Activated naive CD8-positive, alpha-beta T cell treated with anti-CD3 and anti-CD28 coated beads, Interleukin-2, amount 10 ng/mL, durations not matched to agents 7 days and 5 days (primary cell): ENCODE results near the gene TMEM273. TPM values are rescaled to one million over a fixed set of nuclear protein-coding genes. Genes with fewer than 3 reads are reported as not detected.

Experiments used
- ATAC-seq: fragments of 150-1000 bp; cut with Tn5 transposase; one replicate; pipeline ENCODE4 v1.10.0; 2021; ENCODE audit warnings: low read depth, moderate library complexity
- POLR2A ChIA-PET: fragments of 350-600 bp; sonication (Branson Sonifier 250); formaldehyde crosslinking; loops from one replicate; lab custom pipeline; 2021; ENCODE audit warnings: antibody characterized with exemption; lab: Charles Lee
- DNase-seq: peaks from one replicate; pipeline ENCODE4 v3.0.0; 2021
- H3K27ac Mint-ChIP-seq: one replicate; pipeline ENCODE4 v1.8.0; 2022; ENCODE audit warnings: mild to moderate bottlenecking, mixed read lengths
- H3K27me3 Mint-ChIP-seq: one replicate; pipeline ENCODE4 v1.8.0; 2022; ENCODE audit warnings: mild to moderate bottlenecking, moderate library complexity, mixed read lengths
- H3K36me3 Mint-ChIP-seq: one replicate; pipeline ENCODE4 v1.8.0; 2021; ENCODE audit warnings: mild to moderate bottlenecking, mixed read lengths
- H3K4me1 Mint-ChIP-seq: one replicate; pipeline ENCODE4 v1.8.0; 2021; ENCODE audit warnings: mixed read lengths
- H3K4me3 Mint-ChIP-seq: one replicate; pipeline ENCODE4 v1.8.0; 2022; ENCODE audit warnings: mild to moderate bottlenecking, moderate library complexity, mixed read lengths
- H3K9me3 Mint-ChIP-seq: one replicate; pipeline ENCODE4 v1.8.0; 2021; ENCODE audit warnings: mixed read lengths
- total RNA-seq, 2 experiments: library from RNA; stranded (reverse); gene quantifications; one replicate each; pipeline ENCODE4 v1.2.3, GENCODE V29; 2021

Gene TMEM273
- total RNA-seq, 2 experiments from 2014 or later = 11.2 to 12.3 TPM

- H3K4me1 Mint-ChIP-seq = no peaks in the 10 kb centered on the region
- no peak overlapping the region for H3K4me3 Mint-ChIP-seq
- H3K27me3 Mint-ChIP-seq = peaks cover 17% of the 10 kb centered on the region
- peaks cover 9% of the 10 kb centered on the region for H3K9me3 Mint-ChIP-seq
- POLR2A ChIA-PET = no interaction called here
- H3K27ac Mint-ChIP-seq = no peak overlapping the region
- ATAC-seq (no peak), DNase-seq (no peak)
- no peaks in the 10 kb centered on the region for H3K36me3 Mint-ChIP-seq
Observed at GRCh38 chr10:49144058-49144720, 44.0 kb downstream of the TMEM273 start.

GRCh38 chr10:49143249-49143648 lies 44.9 kb downstream of the TMEM273 start:
- H3K4me1 Mint-ChIP-seq = no peaks in the 10 kb centered on the region
- ATAC-seq (no peak), DNase-seq (no peak)
- no peaks in the 10 kb centered on the region for H3K36me3 Mint-ChIP-seq
- peaks cover 14% of the 10 kb centered on the region for H3K27me3 Mint-ChIP-seq
- POLR2A ChIA-PET = no interaction called here
- no peak overlapping the region for H3K27ac Mint-ChIP-seq
- H3K9me3 Mint-ChIP-seq = peaks cover 6% of the 10 kb centered on the region
- no peak overlapping the region for H3K4me3 Mint-ChIP-seq

GRCh38 chr10:49141541-49142332 lies 46.5 kb downstream of the TMEM273 start:
- POLR2A ChIA-PET = no interaction called here
- Mint-ChIP-seq H3K27me3 (peaks cover 20% of the 10 kb centered on the region), H3K9me3 (peaks cover 3% of the 10 kb centered on the region), H3K27ac (no peak overlapping the region), H3K4me3 (no peak overlapping the region), H3K36me3 (no peaks in the 10 kb centered on the region), H3K4me1 (peaks cover 1% of the 10 kb centered on the region)
- DNase-seq = no peak
- ATAC-seq = no peak

- no peak for ATAC-seq
- DNase-seq = no peak
Observed at GRCh38 chr10:49140304-49141177, 47.6 kb downstream of the TMEM273 start.

GRCh38 chr10:49139846-49140195 lies 48.4 kb downstream of the TMEM273 start:
- POLR2A ChIA-PET = no interaction called here
- H3K27me3 Mint-ChIP-seq = peaks cover 19% of the 10 kb centered on the region
- no peak for ATAC-seq

More at GRCh38 chr10:49140304-49141177, 47.6 kb downstream of the TMEM273 start:
- no peak overlapping the region for H3K27ac Mint-ChIP-seq
- POLR2A ChIA-PET = no interaction called here
- H3K4me1 Mint-ChIP-seq = peaks cover 4% of the 10 kb centered on the region
- peaks cover 4% of the 10 kb centered on the region for H3K9me3 Mint-ChIP-seq
- H3K4me3 Mint-ChIP-seq = no peak overlapping the region
- H3K36me3 Mint-ChIP-seq = no peaks in the 10 kb centered on the region
- H3K27me3 Mint-ChIP-seq = peaks cover 17% of the 10 kb centered on the region

GRCh38 chr10:49139028-49139845 lies 49.0 kb downstream of the TMEM273 start:
- Mint-ChIP-seq H3K4me3 (no peak overlapping the region), H3K9me3 (peaks cover 4% of the 10 kb centered on the region), H3K27ac (no peak overlapping the region), H3K4me1 (peaks cover 7% of the 10 kb centered on the region), H3K36me3 (no peaks in the 10 kb centered on the region), H3K27me3 (peaks cover 23% of the 10 kb centered on the region)
- POLR2A ChIA-PET = no interaction called here
- DNase-seq = no peak
- ATAC-seq = no peak

More at GRCh38 chr10:49139846-49140195, 48.4 kb downstream of the TMEM273 start:
- peaks cover 4% of the 10 kb centered on the region for H3K9me3 Mint-ChIP-seq
- DNase-seq = no peak
- H3K4me1 Mint-ChIP-seq = peaks cover 4% of the 10 kb centered on the region
- H3K36me3 Mint-ChIP-seq = no peaks in the 10 kb centered on the region
- no peak overlapping the region for H3K4me3 Mint-ChIP-seq
- H3K27ac Mint-ChIP-seq = no peak overlapping the region

- no peak overlapping the region for H3K27ac Mint-ChIP-seq
- no peak overlapping the region for H3K4me3 Mint-ChIP-seq
- ATAC-seq = no peak
- no peaks in the 10 kb centered on the region for H3K36me3 Mint-ChIP-seq
- peaks cover 26% of the 10 kb centered on the region for H3K27me3 Mint-ChIP-seq
- no peak for DNase-seq
- H3K4me1 Mint-ChIP-seq = peaks cover 7% of the 10 kb centered on the region
- POLR2A ChIA-PET = no interaction called here
- H3K9me3 Mint-ChIP-seq = peaks cover 4% of the 10 kb centered on the region
Observed at GRCh38 chr10:49138361-49138891, 49.8 kb downstream of the TMEM273 start.

- no peak overlapping the region for H3K4me3 Mint-ChIP-seq
- ATAC-seq = no peak
Observed at GRCh38 chr10:49136525-49136924, 51.7 kb downstream of the TMEM273 start.

GRCh38 chr10:49135575-49136313 lies 52.4 kb downstream of the TMEM273 start:
- peaks cover 30% of the 10 kb centered on the region for H3K27me3 Mint-ChIP-seq
- H3K4me3 Mint-ChIP-seq = no peak overlapping the region
- ATAC-seq (no peak), DNase-seq (no peak)
- H3K36me3 Mint-ChIP-seq = no peaks in the 10 kb centered on the region
- H3K27ac Mint-ChIP-seq = no peak overlapping the region
- peaks cover 4% of the 10 kb centered on the region for H3K9me3 Mint-ChIP-seq
- H3K4me1 Mint-ChIP-seq = peaks cover 7% of the 10 kb centered on the region
- POLR2A ChIA-PET = no interaction called here

More at GRCh38 chr10:49136525-49136924, 51.7 kb downstream of the TMEM273 start:
- Mint-ChIP-seq H3K27ac (no peak overlapping the region), H3K4me1 (peaks cover 7% of the 10 kb centered on the region), H3K27me3 (peaks cover 26% of the 10 kb centered on the region), H3K36me3 (no peaks in the 10 kb centered on the region), H3K9me3 (peaks cover 4% of the 10 kb centered on the region)
- POLR2A ChIA-PET = no interaction called here
- no peak for DNase-seq

- no peak for ATAC-seq
- Mint-ChIP-seq H3K36me3 (no peaks in the 10 kb centered on the region), H3K4me1 (peaks cover 7% of the 10 kb centered on the region), H3K4me3 (no peak overlapping the region), H3K9me3 (peaks cover 4% of the 10 kb centered on the region), H3K27ac (no peak overlapping the region), H3K27me3 (peaks cover 33% of the 10 kb centered on the region)
- POLR2A ChIA-PET = no interaction called here
- no peak for DNase-seq
Observed at GRCh38 chr10:49134327-49134726, 53.9 kb downstream of the TMEM273 start.

- DNase-seq (no peak), ATAC-seq (no peak)
- POLR2A ChIA-PET = no interaction called here
- no peak within 1 kb of the TSS for H3K27ac Mint-ChIP-seq
- H3K27me3 Mint-ChIP-seq = peaks cover 37% of the 10 kb centered on the region
- H3K4me3 Mint-ChIP-seq = no peak within 1 kb of the TSS
- H3K9me3 Mint-ChIP-seq = peaks cover 4% of the 10 kb centered on the region
- H3K4me1 Mint-ChIP-seq = peaks cover 7% of the 10 kb centered on the region
- H3K36me3 Mint-ChIP-seq = no peaks in the 10 kb centered on the region
Observed at GRCh38 chr10:49133706-49134248, 54.4 kb downstream of the TMEM273 start, which contains the start of gene FAM170B. Gene FAM170B, minus strand, starts transcription at chr10:49134021. Its CDS starts 103 bp downstream, at chr10:49133918.

GRCh38 chr10:49132362-49132737 lies 55.8 kb downstream of the TMEM273 start:
- ATAC-seq (no peak), DNase-seq (no peak)
- H3K36me3 Mint-ChIP-seq = no peaks in the 10 kb centered on the region
- POLR2A ChIA-PET = no interaction called here
- peaks cover 4% of the 10 kb centered on the region for H3K9me3 Mint-ChIP-seq
- peaks cover 39% of the 10 kb centered on the region for H3K27me3 Mint-ChIP-seq
- H3K4me1 Mint-ChIP-seq = peaks cover 7% of the 10 kb centered on the region
- no peak overlapping the region for H3K27ac Mint-ChIP-seq
- H3K4me3 Mint-ChIP-seq = no peak overlapping the region
